GM23338 (cell line): ENCODE data around the gene HSF2BP. TPM values are rescaled to one million over a fixed set of nuclear protein-coding genes. Genes with fewer than 3 reads are reported as not detected.

Experiments used
- ATAC-seq: fragments of 200-7000 bp; cut with Tn5 transposase; 3 replicates; pipeline ENCODE4 v1.9.1; 2020
- DNase-seq: peaks from one replicate; pipeline ENCODE4 v3.0.0-alpha.2; 2015; ENCODE audit warnings: low spot score
- H2AFZ ChIP-seq: fragments of 200-600 bp; sonication (generic); 2 replicates; pipeline ENCODE4 v1.8.0; 2016; ENCODE audit warnings: antibody characterized with exemption, mild to moderate bottlenecking, moderate library complexity
- H3F3A ChIP-seq: fragments of 200-600 bp; sonication (generic); replicated peaks from 2 replicates; pipeline ENCODE4 v1.8.0; 2017; ENCODE audit warnings: antibody characterized with exemption, mixed run types, low read depth
- H3K27ac ChIP-seq: fragments of 200-600 bp; sonication (generic); 2 replicates; pipeline ENCODE4 v1.6.1; 2016; ENCODE audit warnings: low read depth
- H3K27me3 ChIP-seq: fragments of 200-600 bp; sonication (generic); 2 replicates; pipeline ENCODE4 v1.8.0; 2016; ENCODE audit warnings: mild to moderate bottlenecking, mixed run types, moderate library complexity; ENCODE audit not compliant: insufficient read depth
- H3K36me3 ChIP-seq: fragments of 200-600 bp; sonication (generic); 2 replicates; pipeline ENCODE4 v1.8.0; 2016; ENCODE audit warnings: mild to moderate bottlenecking; ENCODE audit not compliant: insufficient read depth
- H3K4me1 ChIP-seq: fragments of 200-600 bp; sonication (generic); 2 replicates; pipeline ENCODE4 v1.8.0; 2016; ENCODE audit warnings: mild to moderate bottlenecking, moderate library complexity; ENCODE audit not compliant: insufficient read depth
- H3K4me2 ChIP-seq: fragments of 200-600 bp; sonication (generic); 2 replicates; pipeline ENCODE4 v1.7.1; 2017; ENCODE audit warnings: mixed run types
- H3K4me3 ChIP-seq: fragments of 200-600 bp; sonication (generic); 2 replicates; pipeline ENCODE4 v1.6.1; 2016; ENCODE audit warnings: mixed run types
- H3K79me2 ChIP-seq: fragments of 200-600 bp; sonication (generic); replicated peaks from 2 replicates; pipeline ENCODE4 v1.8.0; 2017; ENCODE audit warnings: mild to moderate bottlenecking; ENCODE audit not compliant: insufficient read depth
- H3K9me2 ChIP-seq: fragments of 200-600 bp; sonication (generic); 2 replicates; pipeline ENCODE4 v1.8.0; 2017; ENCODE audit not compliant: insufficient read depth
- H4K20me1 ChIP-seq: fragments of 200-600 bp; sonication (generic); replicated peaks from 2 replicates; pipeline ENCODE4 v1.8.0; 2017; ENCODE audit warnings: mild to moderate bottlenecking; ENCODE audit not compliant: insufficient read depth
- H3K27ac Mint-ChIP-seq: 2 replicates; pipeline ENCODE4 v1.8.0; 2020; ENCODE audit warnings: inconsistent platforms, mild to moderate bottlenecking, moderate library complexity, mixed read lengths
- H3K27me3 Mint-ChIP-seq: 3 replicates; pipeline ENCODE4 v1.8.0; 2022; ENCODE audit warnings: low read depth, mild to moderate bottlenecking, moderate library complexity, mixed read lengths, inconsistent platforms; ENCODE audit not compliant: insufficient read depth, poor library complexity
- H3K36me3 Mint-ChIP-seq: 3 replicates; pipeline ENCODE4 v1.8.0; 2021; ENCODE audit warnings: low read depth, mild to moderate bottlenecking, inconsistent platforms, moderate library complexity, mixed read lengths
- H3K4me1 Mint-ChIP-seq: 3 replicates; pipeline ENCODE4 v1.8.0; 2020; ENCODE audit warnings: mild to moderate bottlenecking, inconsistent platforms, mixed read lengths
- H3K4me3 Mint-ChIP-seq: 3 replicates; pipeline ENCODE4 v1.8.0; 2021; ENCODE audit warnings: moderate library complexity, mild to moderate bottlenecking, inconsistent platforms, mixed read lengths
- H3K9me3 Mint-ChIP-seq: 3 replicates; pipeline ENCODE4 v1.8.0; 2020; ENCODE audit warnings: moderate library complexity, mild to moderate bottlenecking, inconsistent platforms, mixed read lengths
- CREB1 ChIP-seq: fragments of 250-450 bp; sonication (Bioruptor Pico); IDR thresholded peaks from 2 replicates; pipeline ENCODE4 v1.5.0; 2020; ENCODE audit warnings: low read depth, mild to moderate bottlenecking, moderate library complexity
- CTCF ChIP-seq, 2 experiments: fragments of 200-600 bp in 1 of 2; sonication (generic) in 1 of 2; conservative IDR thresholded peaks; 2 replicates each; pipeline versions ENCODE4 v1.5.1 to v1.6.1; 2016 to 2017; ENCODE audit warnings: antibody characterized with exemption in 2 of 2, low read depth in 2 of 2, mild to moderate bottlenecking in 2 of 2, moderate library complexity in 1 of 2
- ETS1 ChIP-seq: IDR thresholded peaks from 2 replicates; pipeline ENCODE4 v1.6.1; 2016; ENCODE audit warnings: antibody characterized with exemption
- EZH2 ChIP-seq: fragments of 200-600 bp; sonication (generic); IDR thresholded peaks from one replicate; pipeline ENCODE4 v1.8.0; 2017; ENCODE audit warnings: antibody characterized with exemption, mild to moderate bottlenecking, low read depth; ENCODE audit not compliant: unreplicated experiment
- EZH2phosphoT487 ChIP-seq: fragments of 200-600 bp; sonication (generic); IDR thresholded peaks from one replicate; pipeline ENCODE4 v1.8.1; 2018; ENCODE audit warnings: antibody characterized with exemption; ENCODE audit not compliant: unreplicated experiment
- JUNB ChIP-seq: IDR thresholded peaks from one replicate; pipeline ENCODE4 v1.6.1; 2016; ENCODE audit warnings: antibody characterized with exemption; ENCODE audit not compliant: unreplicated experiment
- NANOG ChIP-seq: IDR thresholded peaks from 2 replicates; pipeline ENCODE4 v1.6.1; 2016; ENCODE audit warnings: antibody characterized with exemption, borderline replicate concordance
- POLR2AphosphoS5 ChIP-seq: IDR thresholded peaks from 2 replicates; pipeline ENCODE4 v1.6.1; 2016; ENCODE audit warnings: antibody characterized with exemption, low read depth
- REST ChIP-seq: IDR thresholded peaks from one replicate; pipeline ENCODE4 v1.6.1; 2018; ENCODE audit warnings: antibody characterized with exemption; ENCODE audit not compliant: unreplicated experiment
- STAT1 ChIP-seq: IDR thresholded peaks from one replicate; pipeline ENCODE4 v1.6.1; 2016; ENCODE audit warnings: antibody characterized with exemption; ENCODE audit not compliant: unreplicated experiment
- ZNF114 ChIP-seq: fragments of 250-450 bp; sonication (Bioruptor Pico); IDR thresholded peaks from 2 replicates; pipeline ENCODE4 v1.5.0; 2020; ENCODE audit warnings: mild to moderate bottlenecking, moderate library complexity
- ZNF331 ChIP-seq: fragments of 250-450 bp; sonication (Bioruptor Pico); IDR thresholded peaks from 2 replicates; pipeline ENCODE4 v1.5.0; 2020; ENCODE audit warnings: low read depth, mild to moderate bottlenecking, moderate library complexity
- ZNF462 ChIP-seq: fragments of 250-450 bp; sonication (Bioruptor Pico); IDR thresholded peaks from 2 replicates; pipeline ENCODE4 v1.5.0; 2020; ENCODE audit warnings: mild to moderate bottlenecking, moderate library complexity
- polyA plus RNA-seq: library from polyadenylated mRNA; unstranded; fragments of >200 nt; fragmentation: Nextera tagmentation; extraction: Ambion mirVana; gene quantifications from 2 replicates; pipeline ENCODE4 v1.2.1, GENCODE V29; 2016
- total RNA-seq: library from RNA; depleted of rRNA; stranded (reverse); fragments of >200 nt; shearing (Covaris generic); gene quantifications from 2 replicates; pipeline ENCODE4 v1.2.3, GENCODE V29; 2014

Gene HSF2BP
- total and polyA plus RNA-seq, 2 experiments from 2014 or later: 0.78 to 2.0 TPM

GRCh38 chr21:43578677-43579303, 80.5 kb downstream of the HSF2BP start:
- Histone ChIP-seq H3K4me2 (no peak overlapping the region), H3K27ac (no peak overlapping the region), H3K4me3 (no peak overlapping the region), H4K20me1 (no peaks in the 10 kb centered on the region), H2AFZ (no peak overlapping the region), H3K27me3 (no peaks in the 10 kb centered on the region), H3K9me2 (no peaks in the 10 kb centered on the region), H3K4me1 (no peaks in the 10 kb centered on the region), H3F3A (no peaks in the 10 kb centered on the region), H3K79me2 (no peaks in the 10 kb centered on the region), H3K36me3 (no peaks in the 10 kb centered on the region)
- Mint-ChIP-seq H3K4me1 (peaks cover 6% of the 10 kb centered on the region), H3K36me3 (no peaks in the 10 kb centered on the region; the same call in 2 of the 3 replicates), H3K27me3 (peaks cover 8% of the 10 kb centered on the region), H3K27ac (no peak overlapping the region), H3K9me3 (no peaks in the 10 kb centered on the region), H3K4me3 (no peak overlapping the region)
- DNase-seq (no peak), ATAC-seq (no peak)
- TF ChIP-seq CREB1 (CRISPR knock-in tag) (no peak), STAT1 (no peak), REST (no peak), EZH2phosphoT487 (no peak), JUNB (no peak), CTCF (conservative IDR thresholded peaks at IDR 0.05; ENCODE audit: low read depth in 2 of 2) (no peak), ZNF331 (no peak), ZNF114 (CRISPR knock-in tag) (no peak), NANOG (no peak), ETS1 (no peak), POLR2AphosphoS5 (no peak), EZH2 (no peak), ZNF462 (CRISPR knock-in tag) (no peak)
